Endothelial cell of umbilical vein (primary cell): Measurements from ENCODE around the gene C12orf76. TPM values are rescaled to one million over a fixed set of nuclear protein-coding genes. Genes with fewer than 3 reads are reported as not detected.

Source experiments
- BruUV-seq: library from RNA; stranded (reverse); fragments of 400-500 nt; replicated peaks from 2 replicates; lab custom pipeline; 2021; lab: Mats Ljungman, UMichigan
- CTCF ChIA-PET: fragments of 300-600, 350-600 bp; sonication (Branson Sonifier 250); formaldehyde crosslinking; loops from one replicate; lab custom pipeline; 2021; ENCODE audit warnings: antibody characterized with exemption, inconsistent platforms; lab: Charles Lee
- POLR2A ChIA-PET: fragments of 300-600, 350-600 bp; sonication (Branson Sonifier 250); formaldehyde crosslinking; loops from one replicate; lab custom pipeline; 2021; ENCODE audit warnings: antibody characterized with exemption, inconsistent platforms; lab: Charles Lee
- DNase-seq: peaks from one replicate; pipeline ENCODE4 v3.0.0-alpha.2; 2011; ENCODE audit warnings: low read depth, low spot score
- FAIRE-seq: peaks from 2 replicates; lab custom pipeline; 2011; peaks lifted over from hg19 to GRCh38; lab: Jason Lieb, UNC
- H2AFZ ChIP-seq: 2 replicates; pipeline ENCODE4 v1.6.0; 2012; ENCODE audit warnings: low read depth, low read length, control low read depth, inconsistent platforms
- H3K27ac ChIP-seq: 2 replicates; pipeline ENCODE4 v1.5.1; 2011; ENCODE audit warnings: low read depth, mild to moderate bottlenecking, control low read depth, low read length, moderate library complexity; ENCODE audit not compliant: insufficient read depth
- H3K27me3 ChIP-seq, 2 experiments: 2 replicates each; pipeline versions ENCODE4 v1.6.0 to v1.6.1; 2011; ENCODE audit warnings: low read length in 2 of 2, mixed read lengths in 1 of 2; ENCODE audit not compliant: control insufficient read depth in 2 of 2, insufficient read depth in 2 of 2
- H3K36me3 ChIP-seq, 2 experiments: 2 replicates in 1 of 2; 3 replicates in 1 of 2; pipeline ENCODE4 v1.5.1; 2011; ENCODE audit warnings: low read length in 2 of 2, mild to moderate bottlenecking in 1 of 2, moderate library complexity in 1 of 2; ENCODE audit not compliant: control insufficient read depth in 2 of 2, insufficient read depth in 2 of 2; ENCODE audit errors: extremely low read depth in 1 of 2
- H3K4me1 ChIP-seq: 3 replicates; pipeline ENCODE4 v1.5.1; 2011; ENCODE audit warnings: mild to moderate bottlenecking, low read length; ENCODE audit not compliant: control insufficient read depth, insufficient read depth; ENCODE audit errors: extremely low read depth
- H3K4me2 ChIP-seq: 2 replicates; pipeline ENCODE4 v1.6.1; 2011; ENCODE audit warnings: low read length, control low read depth, mixed read lengths; ENCODE audit not compliant: insufficient read depth
- H3K4me3 ChIP-seq, 3 experiments: fragments of 200-600 bp in 1 of 3; sonication (generic), shearing (Covaris generic) in 1 of 3; replicated peaks in 1 of 3; 2 replicates each; pipeline ENCODE4 v1.5.1; 2011 to 2016; ENCODE audit warnings: control low read depth in 3 of 3, low read length in 3 of 3, mild to moderate bottlenecking in 2 of 3, inconsistent platforms in 1 of 3, low read depth in 1 of 3, moderate library complexity in 1 of 3; ENCODE audit not compliant: insufficient read depth in 1 of 3
- H3K79me2 ChIP-seq: 2 replicates; pipeline ENCODE4 v1.6.0; 2012; ENCODE audit warnings: low read length, inconsistent platforms; ENCODE audit not compliant: control insufficient read depth, insufficient read depth
- H3K9ac ChIP-seq: replicated peaks from 2 replicates; pipeline ENCODE3; 2011; ENCODE audit warnings: low read length, control low read depth; ENCODE audit not compliant: insufficient read depth; ENCODE audit errors: extremely low read depth
- H3K9me1 ChIP-seq: replicated peaks from 3 replicates; pipeline ENCODE4 v1.6.0; 2011; ENCODE audit warnings: mild to moderate bottlenecking, low read length; ENCODE audit not compliant: control insufficient read depth, insufficient read depth; ENCODE audit errors: extremely low read depth
- H3K9me3 ChIP-seq: replicated peaks from 2 replicates; pipeline ENCODE4 v1.5.1; 2012; ENCODE audit warnings: low read length, inconsistent platforms; ENCODE audit not compliant: control insufficient read depth, insufficient read depth
- H4K20me1 ChIP-seq: replicated peaks from 2 replicates; pipeline ENCODE3; 2011; ENCODE audit warnings: mild to moderate bottlenecking, low read length; ENCODE audit not compliant: control insufficient read depth, insufficient read depth; ENCODE audit errors: extremely low read depth
- CTCF ChIP-seq, 2 donors: IDR thresholded peaks; 1 replicate in 1 of 2; 2 replicates in 1 of 2; pipeline ENCODE4 v1.5.1; 2011; ENCODE audit warnings: low read length in 2 of 2, mild to moderate bottlenecking in 2 of 2, moderate library complexity in 2 of 2, control low read depth in 1 of 2, inconsistent platforms in 1 of 2, low read depth in 1 of 2; ENCODE audit not compliant: insufficient read depth in 1 of 2; ENCODE audit errors: extremely low read depth in 1 of 2
- EZH2 ChIP-seq: IDR thresholded peaks from 2 replicates; pipeline ENCODE4 v1.6.1; 2012; ENCODE audit warnings: borderline replicate concordance, low read depth, mild to moderate bottlenecking, moderate library complexity, low read length, inconsistent platforms; ENCODE audit not compliant: severe bottlenecking
- FOS ChIP-seq: IDR thresholded peaks from 2 replicates; pipeline ENCODE4 v1.6.1; 2011; ENCODE audit warnings: mild to moderate bottlenecking, low read length, moderate library complexity, borderline replicate concordance; ENCODE audit not compliant: insufficient read depth
- GATA2 ChIP-seq: IDR thresholded peaks from 2 replicates; pipeline ENCODE4 v1.7.0; 2011; ENCODE audit warnings: low read depth, mild to moderate bottlenecking, moderate library complexity, mixed read lengths, low read length; ENCODE audit not compliant: insufficient read length, insufficient read depth
- JUN ChIP-seq: IDR thresholded peaks from 2 replicates; pipeline ENCODE4 v1.6.1; 2011; ENCODE audit warnings: borderline replicate concordance, low read depth; ENCODE audit not compliant: insufficient read length, insufficient read depth
- MAX ChIP-seq: IDR thresholded peaks from 2 replicates; pipeline ENCODE4 v1.6.1; 2011; ENCODE audit not compliant: insufficient read depth, insufficient read length
- MYC ChIP-seq: IDR thresholded peaks from one replicate; pipeline ENCODE4 v1.6.1; 2011; ENCODE audit warnings: mild to moderate bottlenecking, low read depth, low read length
- POLR2A ChIP-seq: IDR thresholded peaks from 2 replicates; pipeline ENCODE4 v1.6.1; 2012; ENCODE audit warnings: low read depth, mild to moderate bottlenecking, control low read depth, low read length
- POLR2AphosphoS5 ChIP-seq: IDR thresholded peaks from 2 replicates; pipeline ENCODE4 v1.6.1; 2012; ENCODE audit warnings: low read depth, mild to moderate bottlenecking, control low read depth, low read length, moderate library complexity; ENCODE audit not compliant: insufficient read depth
- dilution Hi-C: fragments of 300-500 bp; cut with MboI; formaldehyde crosslinking; loops from one replicate; pipeline ENCODE4 v1.15.0; 2019; ENCODE audit warnings: low sequenced_read_pairs; ENCODE audit not compliant: extremely low pct_ligation_motif_present
- intact Hi-C: fragments of 100-400 bp; cut with micrococcal nuclease; formaldehyde crosslinking; loops from one replicate; pipeline ENCODE4 v1.10.0; 2022
- polyA plus RNA-seq, 4 experiments: library from polyadenylated mRNA; depleted of rRNA in 3 of 4; stranded (reverse) in 3 of 4; unstranded in 1 of 4; fragments of >200 nt; gene quantifications; 2 replicates each; pipeline versions ENCODE4 v1.2.1 to v1.2.3, GENCODE V29; 2011 to 2012; ENCODE audit warnings: missing spikeins in 1 of 4
- total RNA-seq: library from RNA; stranded (reverse); gene quantifications from 2 replicates; pipeline ENCODE4 v1.2.3, GENCODE V29; 2021

The C12orf76 gene
- total and polyA plus RNA-seq, 2 donors (not counting 3 experiments of a cell fraction or from before 2014, with no cell fraction given), result 13.4 to 17.1 TPM

GRCh38 chr12:110075880-110076279 lies 27.6 kb upstream of the C12orf76 start:
- TF ChIP-seq JUN (no peak), GATA2 (no peak), EZH2 (no peak), MAX (no peak), FOS (no peak), CTCF (IDR thresholded peaks at IDR 0.05; ENCODE audit: extremely low read depth in 1 of 2, insufficient read depth in 1 of 2, low read depth in 1 of 2, low read length in 2 of 2) (no peak), POLR2AphosphoS5 (no peak), POLR2A (no peak), MYC (no peak)
- Histone ChIP-seq H3K9me3 (no peaks in the 10 kb centered on the region), H3K36me3 (no peaks in the 10 kb centered on the region), H3K4me1 (peaks cover 4% of the 10 kb centered on the region), H3K4me2 (no peak overlapping the region), H2AFZ (no peak overlapping the region), H3K4me3 (no peak overlapping the region), H3K27ac (no peak overlapping the region), H3K79me2 (no peaks in the 10 kb centered on the region), H3K9me1 (no peaks in the 10 kb centered on the region), H4K20me1 (no peaks in the 10 kb centered on the region), H3K27me3 (no peaks in the 10 kb centered on the region), H3K9ac (no peak overlapping the region)
- DNase-seq (no peak), FAIRE-seq (no peak)
- CTCF ChIA-PET, result no interaction called here
- BruUV-seq, result no TSS peak
- POLR2A ChIA-PET, result no interaction called here
- dilution Hi-C loops (no loop called here), intact Hi-C loops (no loop called here)
